Epidermal melanocyte (primary cell): ENCODE data around the gene PJA1.

Source experiments
- DNase-seq: peaks from one replicate; pipeline ENCODE4 v3.0.0; 2011; ENCODE audit warnings: low spot score; ENCODE audit not compliant: insufficient read length

PJA1 gene

DNA sequence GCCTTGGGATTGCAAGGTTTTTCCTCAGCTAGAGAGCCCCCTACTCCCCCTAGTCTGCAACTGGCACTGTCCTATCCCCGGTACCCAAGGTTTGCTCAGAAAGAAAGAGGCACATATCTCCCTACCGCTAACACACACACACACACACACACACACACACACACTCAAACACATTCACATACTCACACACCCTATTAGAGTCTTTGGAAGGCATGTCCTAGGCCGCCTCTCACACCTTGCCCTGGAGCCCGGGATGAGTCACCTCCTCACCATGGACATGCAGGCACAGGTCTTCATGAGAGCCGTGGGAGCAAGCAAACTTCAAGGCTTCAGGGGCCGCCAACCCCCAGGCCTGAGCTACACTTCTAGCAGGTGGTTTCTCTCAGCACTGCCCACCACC lies 49.2 kb downstream of the PJA1 start:
- DNase-seq: no peak

DNA sequence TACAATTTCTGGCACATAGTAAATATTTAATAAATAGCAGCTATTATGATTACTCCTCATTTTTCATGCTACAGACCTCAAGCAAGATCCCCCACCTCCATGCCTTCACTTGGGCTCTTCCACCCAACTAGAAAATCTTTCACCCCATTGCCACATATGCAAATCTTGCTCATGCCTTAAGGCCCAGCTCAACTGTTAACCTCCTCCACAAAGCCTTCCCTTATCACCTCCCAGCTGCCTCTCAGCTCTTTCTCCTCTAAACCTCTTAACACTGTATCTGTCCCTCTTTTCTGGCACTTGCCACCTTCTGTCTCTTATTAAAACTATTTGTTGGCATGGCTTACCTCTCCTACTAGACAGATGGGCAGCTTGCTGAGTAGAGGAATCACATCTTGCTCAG lies 51.5 kb downstream of the PJA1 start:
- DNase-seq: no peak
